ENCODE data around the gene ST3GAL5. TPM values are rescaled to one million over a fixed set of nuclear protein-coding genes. Genes with fewer than 3 reads are reported as not detected.

ST3GAL5 gene
- total RNA-seq, 4 donors from 2014 or later: 12.6 to 26.0 (median 21.8) TPM

GRCh38 chr2:85794038-85794441 lies 94.8 kb downstream of the ST3GAL5 start:
- Histone ChIP-seq H3K9me3 (no peaks in the 10 kb centered on the region), H3K27me3 (no peaks in the 10 kb centered on the region), H3K27ac (peak overlapping the region in 2 of 4 donors; percentile 24 to 53), H3K36me3 (no peaks in the 10 kb centered on the region), H3K4me1 (peaks cover 61 to 64% of the 10 kb centered on the region in 2 donors), H3K4me3 (no peak overlapping the region)
- in situ Hi-C loops (cut with MboI; ENCODE audit: low sequenced_read_pairs in 4 of 4): loop anchor here in 1 of 4 donors (10.0 kb wide), 1 partner anchor 49 kb away; no protein-coding TSS in a partner anchor
- DNase-seq (no peak), ATAC-seq (no peak)
- intact Hi-C loops (cut with DNase I; ENCODE audit: low total_unique reads): no loop called here
- no peak for TF ChIP-seq POLR2A (IDR thresholded peaks at IDR 0.05)
- TF ChIP-seq CTCF (IDR thresholded peaks at IDR 0.05 in 4 of 5, conservative IDR thresholded peaks at IDR 0.05 in 1 of 5): no peak

GRCh38 chr2:85793584-85793983 lies 95.2 kb downstream of the ST3GAL5 start:
- intact Hi-C loops (cut with DNase I; ENCODE audit: low total_unique reads): no loop called here
- Histone ChIP-seq H3K27me3 (no peaks in the 10 kb centered on the region), H3K4me3 (no peak overlapping the region), H3K36me3 (no peaks in the 10 kb centered on the region), H3K4me1 (peaks cover 57 to 59% of the 10 kb centered on the region in 2 donors), H3K27ac (peak overlapping the region in 3 of 4 donors; percentile 16 to 66 (median 53)), H3K9me3 (no peaks in the 10 kb centered on the region)
- DNase-seq (no peak), ATAC-seq (no peak)
- TF ChIP-seq POLR2A (IDR thresholded peaks at IDR 0.05) (no peak), CTCF (IDR thresholded peaks at IDR 0.05 in 4 of 5, conservative IDR thresholded peaks at IDR 0.05 in 1 of 5) (no peak)
- in situ Hi-C loops (cut with MboI; ENCODE audit: low sequenced_read_pairs in 4 of 4): loop anchor here in 1 of 4 donors (10.0 kb wide), 1 partner anchor 49 kb away; no protein-coding TSS in a partner anchor

- Histone ChIP-seq H3K27ac (peak overlapping the region; percentile 16 to 66 (median 54)), H3K36me3 (peaks cover 0 to under 1% of the 10 kb centered on the region in 2 donors), H3K4me3 (no peak overlapping the region), H3K27me3 (no peaks in the 10 kb centered on the region), H3K4me1 (peaks cover 50 to 55% of the 10 kb centered on the region in 2 donors), H3K9me3 (no peaks in the 10 kb centered on the region)
- ATAC-seq (peak; percentile 21 to 51), DNase-seq (no peak)
- TF ChIP-seq POLR2A (IDR thresholded peaks at IDR 0.05) (no peak), CTCF (IDR thresholded peaks at IDR 0.05 in 4 of 5, conservative IDR thresholded peaks at IDR 0.05 in 1 of 5) (no peak)
- in situ Hi-C loops (cut with MboI; ENCODE audit: low sequenced_read_pairs in 4 of 4): loop anchor here in 1 of 4 donors (10.0 kb wide), 1 partner anchor 48 kb away; no protein-coding TSS in a partner anchor
- intact Hi-C loops (cut with DNase I; ENCODE audit: low total_unique reads): no loop called here
Observed at GRCh38 chr2:85792783-85793441, 95.9 kb downstream of the ST3GAL5 start.

GRCh38 chr2:85791704-85792565 lies 96.9 kb downstream of the ST3GAL5 start:
- Histone ChIP-seq H3K4me3 (no peak overlapping the region), H3K27me3 (no peaks in the 10 kb centered on the region), H3K4me1 (peaks cover 42 to 50% of the 10 kb centered on the region in 2 donors), H3K36me3 (peaks cover 4 to 11% of the 10 kb centered on the region in 2 donors), H3K27ac (peak overlapping the region; percentile 16 to 54 (median 44)), H3K9me3 (no peaks in the 10 kb centered on the region)
- TF ChIP-seq POLR2A (IDR thresholded peaks at IDR 0.05) (no peak), CTCF (IDR thresholded peaks at IDR 0.05 in 4 of 5, conservative IDR thresholded peaks at IDR 0.05 in 1 of 5) (no peak)
- DNase-seq: no peak
- in situ Hi-C loops (cut with MboI; ENCODE audit: low sequenced_read_pairs in 4 of 4): loop anchor here in 1 of 4 donors (10.0 kb wide), 1 partner anchor 47 kb away; no protein-coding TSS in a partner anchor
- intact Hi-C loops (cut with DNase I; ENCODE audit: low total_unique reads): no loop called here
- ATAC-seq: peak in 1 of 2 donors; percentile 12
